Breast epithelium (tissue), 3 donors: ENCODE measurements around the gene SYT6.

ENCODE experiments used
- CTCF ChIP-seq, 3 donors: fragments of 450-650 bp; IDR thresholded peaks; one replicate each; pipeline ENCODE4 v1.5.1; 2016 to 2017; ENCODE audit warnings: antibody characterized with exemption in 3 of 3, mild to moderate bottlenecking in 3 of 3, moderate library complexity in 3 of 3
- POLR2A ChIP-seq: fragments of 450-650 bp; IDR thresholded peaks from one replicate; pipeline ENCODE4 v1.6.1; 2016; ENCODE audit warnings: antibody characterized with exemption, mild to moderate bottlenecking, moderate library complexity
- POLR2AphosphoS5 ChIP-seq, 3 donors: sonication (generic); formaldehyde crosslinking; IDR thresholded peaks; one replicate each; pipeline ENCODE4 v1.6.1; 2017; ENCODE audit warnings: antibody characterized with exemption in 3 of 3

- TF ChIP-seq POLR2AphosphoS5 (IDR thresholded peaks at IDR 0.05) (no peak), CTCF (IDR thresholded peaks at IDR 0.05) (no peak), POLR2A (no peak)
Measured at GRCh38 chr1:114149211-114149610, 4.5 kb downstream of the SYT6 start.
